Putamen (tissue), 1 donor: ENCODE results near the gene FAHD1.
"Not testable (repeated sequence)": the region's sequence is repeated elsewhere in the genome, so short reads cannot be mapped to it uniquely, and the experiment has no call there.

Experiments used
- DNase-seq: peaks from one replicate; pipeline ENCODE4 v3.0.0-alpha.2; 2016; ENCODE audit warnings: low spot score

FAHD1 gene

DNA sequence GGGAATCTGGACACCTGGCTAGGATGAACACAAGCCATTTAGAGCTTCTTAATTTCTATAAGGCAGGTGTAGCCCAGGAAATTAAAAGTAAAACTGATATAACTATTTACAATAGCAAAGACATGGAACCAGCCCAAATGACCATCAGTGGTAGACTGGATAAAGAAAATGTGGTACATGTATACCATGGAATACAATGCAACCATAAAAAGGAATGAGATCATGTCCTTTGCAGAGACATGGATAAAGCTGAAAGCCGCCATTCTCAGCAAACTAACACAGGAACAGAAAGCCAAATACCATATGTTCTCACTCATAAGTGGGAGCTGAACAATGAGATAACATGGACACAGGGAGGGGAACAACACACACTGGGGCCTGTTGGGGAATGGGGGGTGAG, 19.4 kb downstream of the FAHD1 start:
- no peak for DNase-seq

DNA sequence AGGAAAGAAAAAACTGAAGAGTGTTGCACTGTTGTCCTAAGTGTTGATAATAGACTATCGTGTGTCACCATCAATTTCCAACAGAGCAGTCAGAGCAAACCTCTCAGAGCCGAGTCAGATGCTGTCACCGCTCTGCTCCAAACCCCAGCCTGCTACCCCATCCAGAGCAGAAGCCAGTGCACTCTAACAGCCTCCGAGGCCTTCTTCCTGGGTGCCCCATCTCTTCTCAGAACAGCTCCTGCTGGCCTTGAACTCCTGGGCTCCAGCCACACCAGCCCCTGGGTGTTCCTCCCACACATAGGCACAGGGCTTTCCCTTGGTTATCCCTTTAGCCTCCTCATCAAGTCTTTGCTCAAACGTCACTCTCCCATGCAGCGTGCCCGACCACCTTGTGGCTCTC, 24.0 kb downstream of the FAHD1 start:
- DNase-seq: no peak

DNA sequence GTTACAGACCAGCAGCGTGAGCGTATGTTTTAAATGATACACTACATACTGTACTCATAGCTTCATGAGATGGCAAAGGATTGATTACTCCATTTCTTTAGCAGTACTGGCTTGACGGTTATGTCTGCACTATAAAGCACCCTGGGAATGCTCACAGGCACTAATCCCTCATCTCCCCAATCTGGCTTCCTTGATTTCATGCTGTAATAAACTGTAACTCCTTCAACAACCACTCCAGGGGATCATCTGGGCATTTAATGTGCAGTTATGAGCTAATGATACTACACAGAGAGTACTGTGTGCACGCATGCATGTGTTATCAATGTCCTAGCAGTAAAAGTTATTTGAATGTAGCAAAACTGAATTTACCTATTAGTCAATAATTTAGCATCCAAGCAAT, 24.8 kb downstream of the FAHD1 start:
- DNase-seq: no peak

DNA sequence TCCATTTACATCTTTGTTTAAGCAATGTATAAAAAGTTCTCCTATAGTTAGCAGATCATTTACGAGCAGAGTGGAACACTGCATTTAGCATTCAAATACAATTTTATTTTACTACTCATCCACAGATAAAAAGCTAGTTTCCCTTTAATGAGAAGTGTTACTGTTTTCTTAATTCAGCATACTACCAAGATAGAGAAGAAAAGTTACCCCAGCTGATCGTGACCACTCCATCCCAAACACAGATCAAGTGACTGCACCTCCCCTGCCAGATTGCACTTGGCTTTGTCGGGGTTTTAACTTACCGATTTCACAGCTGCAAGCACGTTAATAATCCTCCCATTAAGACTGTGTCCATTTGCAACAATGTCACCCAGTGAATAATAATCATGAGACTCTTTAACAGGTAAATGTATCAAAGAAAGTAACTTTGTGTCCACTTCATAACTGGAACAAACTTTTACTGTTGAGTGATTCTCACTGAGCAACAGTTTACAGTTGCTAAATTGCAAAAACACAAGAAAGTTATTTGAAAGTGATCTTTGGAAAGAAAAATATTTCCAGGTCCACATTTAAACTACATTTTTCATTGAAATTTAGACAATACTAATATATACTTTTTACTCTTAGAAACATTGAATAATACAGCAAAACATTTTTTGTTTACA, 30.6 kb downstream of the FAHD1 start:
- no peak for DNase-seq

DNA sequence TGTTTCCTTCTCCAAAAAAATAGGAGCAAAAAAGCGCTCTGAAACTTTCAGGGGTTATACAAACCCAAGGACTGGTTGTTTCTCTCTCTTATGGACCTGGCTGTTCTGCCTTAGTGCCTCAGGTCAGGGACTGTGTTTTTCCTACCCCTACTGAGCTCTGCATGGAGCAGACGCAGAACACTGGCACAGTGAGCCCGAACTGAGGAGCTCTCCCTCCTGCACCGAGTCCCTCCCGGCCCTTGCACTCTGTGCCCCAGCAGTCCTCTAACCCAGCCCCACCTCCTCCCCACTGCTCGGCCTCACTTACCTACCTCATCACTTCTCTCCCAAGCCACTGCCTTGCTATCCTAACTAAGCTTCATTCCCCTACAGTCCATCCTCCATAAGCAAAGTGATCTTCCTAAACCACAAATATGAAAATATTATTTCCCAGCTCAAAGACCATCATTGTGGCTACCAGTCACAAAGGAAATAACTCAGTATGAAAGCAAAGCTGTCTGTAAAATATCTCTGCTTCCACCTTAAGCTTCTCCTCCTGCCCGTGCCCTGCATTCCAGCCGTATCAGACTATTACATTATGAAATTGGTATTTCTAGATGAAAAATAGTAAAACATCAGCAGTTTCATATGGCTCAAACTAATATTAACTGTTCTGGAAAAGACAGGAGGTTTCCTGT, 31.3 kb downstream of the FAHD1 start:
- DNase-seq: no peak

DNA sequence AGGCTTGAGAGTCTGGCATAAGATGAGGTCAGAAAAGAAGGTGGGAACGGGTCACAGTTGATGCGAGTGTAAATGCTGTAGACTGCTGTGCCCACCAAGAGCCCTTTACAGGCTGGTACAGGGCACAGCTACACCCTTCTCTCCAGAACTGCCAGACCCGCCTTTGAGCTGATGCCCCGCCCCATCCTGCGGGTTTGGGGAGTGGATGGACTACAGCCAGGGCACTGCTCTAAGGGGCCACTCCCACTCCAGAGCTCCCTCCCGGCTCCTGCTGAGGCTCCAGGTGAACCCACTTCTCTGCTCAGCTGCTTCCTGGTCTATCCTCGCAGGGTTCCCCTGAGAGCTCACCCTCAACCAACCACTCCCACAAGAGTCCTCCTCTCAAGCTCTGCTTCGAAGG, 32.6 kb downstream of the FAHD1 start:
- no peak for DNase-seq

DNA sequence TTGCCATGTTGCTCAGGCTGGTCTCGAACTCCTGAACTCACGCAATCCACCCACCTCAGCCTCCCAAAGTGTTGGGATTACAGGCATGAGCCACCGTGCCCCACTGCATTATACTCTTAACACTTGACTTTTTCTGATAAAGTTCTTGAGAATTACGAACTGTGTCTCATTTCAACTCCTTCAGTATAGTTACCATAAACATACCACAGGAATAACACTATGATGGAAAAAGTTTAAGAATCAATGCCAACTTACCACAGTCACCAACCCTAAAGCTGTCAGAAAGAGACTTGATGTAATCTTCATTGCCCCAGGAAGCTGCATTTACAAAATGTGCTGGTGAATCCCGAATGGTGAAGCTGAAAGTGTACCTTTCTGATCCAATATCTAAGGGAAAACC, 34.7 kb downstream of the FAHD1 start:
- no peak for DNase-seq

DNA sequence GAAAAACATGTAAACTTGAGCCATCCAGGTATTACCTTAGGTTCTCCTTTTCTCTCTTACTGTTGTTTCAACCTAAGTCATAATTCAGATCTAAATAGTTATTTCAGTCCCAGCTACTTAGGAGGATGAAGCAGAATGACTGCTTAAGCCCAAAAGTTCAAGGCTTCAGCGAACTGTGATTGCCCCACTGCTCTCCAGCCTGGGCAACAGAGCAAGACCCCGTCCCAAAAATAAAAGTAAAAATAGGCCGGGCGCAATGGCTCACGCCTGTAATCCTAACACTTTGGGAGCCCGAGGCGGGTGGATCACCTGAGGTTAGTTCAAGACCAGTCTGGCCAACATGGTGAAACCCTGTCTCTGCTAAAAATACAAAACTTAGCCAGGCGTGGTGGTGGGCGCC, 35.4 kb downstream of the FAHD1 start:
- no peak for DNase-seq

DNA sequence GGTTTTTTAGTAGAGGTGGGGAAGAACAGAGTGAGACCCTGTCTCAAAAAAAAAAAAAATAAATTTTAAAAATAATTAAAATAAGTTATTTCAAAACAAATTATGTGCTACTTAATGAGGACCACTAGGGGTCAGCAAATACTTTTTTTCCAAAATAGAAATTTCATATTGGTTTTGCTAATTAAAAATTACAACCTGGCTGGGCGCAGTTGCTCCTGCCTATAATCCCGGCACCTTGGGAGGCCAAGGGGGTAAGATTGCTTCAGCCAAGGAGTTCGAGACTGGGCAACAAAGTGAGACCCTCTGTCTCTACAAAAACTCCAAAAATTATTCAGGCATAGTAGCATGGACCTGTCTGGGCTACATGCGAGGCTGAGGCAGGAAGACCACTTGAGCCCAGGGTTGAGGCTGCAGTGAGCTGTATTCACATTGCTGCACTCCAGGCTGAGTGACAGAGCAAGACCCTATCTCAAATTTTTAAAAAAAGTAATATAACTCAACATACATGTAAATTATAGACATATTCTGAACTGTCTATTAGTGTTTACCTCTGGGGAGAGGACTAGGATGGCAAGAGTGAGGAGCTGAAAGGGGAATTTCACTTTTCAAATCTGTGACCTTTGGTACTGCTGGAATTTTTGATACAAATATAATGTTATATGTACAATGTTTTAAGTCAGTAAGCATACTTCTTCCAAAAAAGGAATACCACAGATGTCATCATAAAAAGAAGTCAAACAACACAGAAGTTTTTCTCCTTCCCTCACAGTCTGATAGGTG, 36.9 kb downstream of the FAHD1 start:
- peak; percentile 8 for DNase-seq

DNA sequence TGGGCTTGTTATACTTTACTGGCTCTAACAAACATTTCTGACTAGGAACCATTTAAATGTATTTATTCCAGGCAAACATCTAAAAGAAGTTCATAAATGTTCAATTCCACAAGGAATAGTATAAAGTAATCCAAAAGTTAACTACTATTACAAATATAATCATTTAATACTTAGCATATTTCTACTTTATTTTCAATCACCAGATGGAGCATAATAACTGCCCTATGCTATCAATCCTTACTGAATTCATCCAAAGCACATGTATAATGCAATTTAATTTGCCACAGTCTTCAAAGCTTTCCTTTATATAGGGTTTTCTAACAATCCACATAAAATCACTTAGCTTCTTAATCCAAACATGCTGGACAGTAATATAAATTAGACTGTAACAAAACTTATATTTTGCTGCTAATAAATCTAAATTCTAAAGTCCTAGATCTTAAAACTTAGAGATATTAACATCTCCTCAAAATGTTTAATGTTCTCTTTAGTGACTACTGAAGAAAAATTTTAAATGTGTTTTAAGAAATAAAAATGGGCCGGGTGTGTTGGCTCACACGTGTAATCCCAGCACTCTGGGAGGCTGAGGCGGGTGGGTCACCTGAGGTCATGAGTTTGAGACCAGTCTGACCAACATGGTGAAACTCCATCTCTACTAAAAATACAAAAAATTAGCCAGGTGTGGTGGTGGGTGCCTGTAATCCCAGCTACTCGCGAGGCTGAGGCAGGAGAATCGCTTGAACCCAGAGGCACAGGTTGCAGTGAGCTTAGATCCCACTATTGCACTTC, 39.1 kb downstream of the FAHD1 start:
- no peak for DNase-seq

DNA sequence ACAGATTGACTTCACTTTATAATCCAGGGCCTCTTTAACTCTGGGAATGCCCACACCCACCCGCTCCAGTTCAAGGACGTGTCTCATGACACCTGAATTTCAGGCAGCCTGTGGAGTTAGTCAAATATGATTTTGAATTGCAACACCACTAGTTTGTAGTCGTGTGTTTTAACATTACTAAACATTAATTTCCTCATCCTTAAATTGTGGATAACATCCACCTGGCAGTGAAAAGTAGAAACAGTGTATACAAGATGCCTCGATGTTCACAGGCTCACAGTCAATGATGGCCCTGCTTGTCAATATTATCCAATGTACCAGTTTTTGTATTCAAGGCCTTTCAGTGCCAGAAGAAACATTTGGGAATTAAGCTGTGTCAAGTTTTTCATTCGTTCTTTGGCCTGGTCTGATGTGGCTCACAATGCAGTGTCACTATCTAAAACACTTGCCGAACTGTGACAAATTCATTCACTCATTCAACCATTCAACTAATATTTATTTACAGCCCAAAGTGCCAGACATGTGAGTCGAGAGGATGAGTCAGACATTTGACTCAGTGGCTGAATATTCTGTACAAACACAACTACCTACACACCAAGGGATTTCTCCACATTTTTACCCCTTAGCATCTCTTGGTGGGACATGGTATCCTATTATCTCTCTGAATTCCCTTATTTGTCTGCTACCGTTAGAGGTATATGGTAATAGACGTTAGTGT, 43.5 kb downstream of the FAHD1 start:
- no peak for DNase-seq

DNA sequence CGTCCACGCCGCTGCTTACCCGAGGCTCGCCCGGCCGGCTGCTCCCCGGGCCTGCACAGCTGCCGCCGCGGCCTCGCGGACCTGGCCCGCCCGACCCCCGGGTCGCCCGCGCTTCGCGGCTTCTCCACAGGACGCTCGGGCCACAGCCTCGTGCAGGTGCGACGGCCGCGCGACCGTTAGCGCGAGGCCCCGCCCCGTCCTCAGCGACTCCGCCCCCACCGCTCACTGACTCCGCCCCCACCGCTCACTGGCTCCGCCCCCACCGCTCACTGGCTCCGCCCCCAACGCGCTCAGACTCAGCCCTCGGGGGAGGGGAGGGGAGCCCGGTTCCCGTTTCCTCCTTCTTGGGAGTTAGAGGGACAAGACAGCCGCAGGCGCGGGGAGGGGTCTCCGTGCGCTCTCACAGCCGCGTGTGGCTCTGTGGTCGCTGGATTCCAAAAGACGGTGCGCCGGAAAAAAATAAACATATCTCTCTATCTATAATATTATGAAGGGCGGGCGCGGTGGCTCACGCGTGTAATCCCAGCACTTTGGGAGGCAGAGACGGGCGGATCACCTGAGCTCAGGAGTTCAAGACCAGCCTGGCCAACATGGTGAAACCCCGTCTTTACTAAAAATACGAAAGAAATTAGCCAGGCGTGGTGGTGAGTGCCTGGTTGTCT, 45.1 kb downstream of the FAHD1 start, which contains the start of gene MEIOB:
Gene MEIOB, minus strand, starts transcription at position 191 of the 662 bp plus-strand sequence. CDS start 3,989 bp downstream, outside the sequence.
- no peak for DNase-seq

DNA sequence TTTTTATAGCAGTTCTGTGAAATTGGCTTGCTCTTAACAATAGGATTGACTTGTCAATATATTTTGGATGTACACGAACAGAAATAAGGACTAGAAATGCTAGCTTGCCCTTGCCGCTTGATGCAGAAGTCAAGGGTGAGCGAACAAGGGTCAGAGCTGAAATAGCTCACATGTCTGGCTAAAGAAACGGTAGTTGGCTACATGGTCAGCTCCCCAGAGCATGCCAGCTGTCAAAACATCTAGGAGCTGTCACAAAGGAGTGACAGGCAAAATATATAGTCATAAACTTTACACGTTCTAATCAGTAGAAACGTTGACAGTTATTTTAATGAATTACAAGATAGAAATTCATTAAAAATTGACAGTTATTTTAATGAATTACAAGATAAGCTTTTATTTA, 47.8 kb downstream of the FAHD1 start:
- DNase-seq: no peak

DNA sequence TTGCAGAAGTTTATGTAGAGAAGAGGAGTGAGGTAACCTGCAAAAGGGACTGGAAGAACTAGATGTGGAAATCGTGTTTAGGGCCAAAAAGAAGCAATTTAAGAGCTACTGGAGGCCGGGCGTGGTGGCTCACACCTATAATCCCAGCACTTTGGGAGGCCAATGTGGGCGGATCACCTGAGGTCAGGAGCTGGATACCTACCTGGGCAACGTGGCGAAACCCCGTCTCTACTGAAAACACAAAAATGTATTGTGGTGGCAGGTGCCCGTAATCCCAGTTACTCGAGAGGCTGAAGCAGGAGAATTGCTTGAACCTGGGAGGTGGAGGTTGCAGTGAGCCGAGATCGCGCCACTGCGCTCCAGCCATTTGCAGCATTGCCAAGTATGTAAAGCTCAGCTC, 49.1 kb downstream of the FAHD1 start:
- DNase-seq: not testable (repeated sequence)

DNA sequence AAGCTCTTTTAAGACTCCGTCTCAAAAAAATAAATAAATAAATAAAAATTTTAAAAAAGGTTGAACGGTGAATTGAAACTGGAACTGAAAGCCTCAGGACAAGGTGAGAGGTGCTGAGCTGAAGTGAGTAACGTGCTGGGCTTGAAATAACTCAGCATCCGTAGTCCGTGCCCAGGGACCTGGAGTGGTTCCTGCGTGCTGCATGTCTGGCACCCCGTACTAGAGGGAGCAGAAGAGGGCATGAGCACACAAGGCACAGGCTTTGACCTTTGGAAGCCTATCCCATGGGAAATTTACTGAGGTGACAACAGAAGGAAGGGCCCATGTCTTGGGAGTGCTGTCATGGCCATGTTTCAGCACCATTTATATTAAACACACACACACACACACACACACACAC, 49.5 kb downstream of the FAHD1 start:
- DNase-seq: no peak

DNA sequence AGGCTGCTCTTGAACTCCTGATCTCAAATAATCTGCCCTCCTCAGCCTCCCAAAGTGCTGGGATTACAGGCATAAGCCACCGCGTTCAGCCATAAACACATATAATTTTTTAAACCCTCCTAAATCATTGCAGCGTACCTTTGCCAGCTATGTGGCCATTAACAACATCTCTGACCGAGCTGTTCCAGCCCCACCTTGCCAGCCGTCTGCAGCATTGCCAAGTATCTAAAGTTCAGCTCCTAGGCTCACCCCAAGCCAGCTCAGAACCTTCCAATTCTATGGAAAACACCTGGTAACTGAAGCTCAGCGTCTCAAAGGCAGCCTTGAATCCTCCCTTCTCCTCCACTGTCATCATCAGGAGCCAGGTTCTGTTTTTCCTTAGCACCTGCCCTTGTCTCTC, 50.1 kb downstream of the FAHD1 start:
- DNase-seq: no peak

DNA sequence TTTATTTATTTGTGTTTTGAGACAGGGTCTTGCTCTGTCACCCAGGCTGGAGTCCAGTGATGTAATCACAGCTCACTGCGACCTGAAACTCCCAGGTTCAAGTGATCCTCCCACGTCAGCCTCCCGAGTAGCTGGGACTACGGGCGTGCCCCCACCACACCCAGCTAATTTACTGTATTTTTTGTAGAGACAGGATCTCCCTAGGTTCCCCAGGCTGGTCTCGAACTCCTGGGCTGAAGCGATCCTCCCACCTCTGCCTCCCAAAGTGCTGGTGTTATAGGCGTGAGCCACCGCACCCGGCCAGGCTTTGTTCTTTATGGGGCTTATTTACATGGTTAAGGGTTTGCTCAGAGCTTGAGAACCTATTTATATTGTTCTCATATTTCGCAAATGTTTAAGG, 50.8 kb downstream of the FAHD1 start:
- no peak for DNase-seq

DNA sequence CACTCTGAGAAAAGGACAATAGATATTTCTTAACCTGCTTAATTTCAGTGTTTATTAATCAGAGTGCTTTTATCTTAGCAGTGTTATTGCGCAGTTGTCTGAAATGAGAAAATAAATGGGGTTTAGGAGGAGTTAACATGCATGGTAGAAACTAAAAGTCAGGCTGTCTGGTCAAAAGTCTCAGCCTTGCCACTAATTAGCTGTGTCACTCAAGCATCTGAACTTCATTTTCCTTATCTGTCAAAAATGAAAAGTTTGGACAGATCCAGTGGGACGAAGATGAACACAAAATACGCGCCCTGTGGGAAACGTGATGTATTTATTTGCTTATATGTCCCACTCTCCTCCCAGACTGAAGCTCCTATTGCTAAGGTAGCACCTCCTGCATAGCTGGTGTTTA, 51.2 kb downstream of the FAHD1 start:
- DNase-seq: no peak
